Bone marrow (tissue), 2 donors: ENCODE data around the gene DEGS2.
"Not testable (repeated sequence)": the region's sequence is repeated elsewhere in the genome, so short reads cannot be mapped to it uniquely, and the experiment has no call there.

Source experiments
- DNase-seq, 2 donors: peaks; one replicate each; lab custom pipeline; 2025; lab: John Stamatoyannopoulos, UW

The DEGS2 gene

DNA sequence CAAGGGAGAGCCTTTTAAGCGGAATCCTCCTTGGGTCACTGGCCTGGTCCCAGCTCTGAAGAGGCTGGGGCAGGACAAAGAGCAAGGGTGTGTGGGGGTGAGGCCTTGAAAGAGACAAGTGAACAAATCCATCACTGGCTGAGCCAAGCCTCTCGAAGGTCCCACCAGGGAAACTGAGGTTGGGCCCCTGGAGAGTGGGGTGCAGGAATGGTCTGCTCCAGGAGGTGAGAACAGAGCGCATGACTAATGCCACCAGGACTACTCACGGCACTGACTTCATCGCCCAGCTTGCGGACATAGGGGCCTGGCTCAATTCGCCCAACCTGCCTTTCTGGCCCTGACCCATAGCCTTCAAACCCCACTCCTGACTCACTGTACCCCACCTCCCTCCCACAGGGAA lies 19.2 kb upstream of the DEGS2 start:
- no peak for DNase-seq

DNA sequence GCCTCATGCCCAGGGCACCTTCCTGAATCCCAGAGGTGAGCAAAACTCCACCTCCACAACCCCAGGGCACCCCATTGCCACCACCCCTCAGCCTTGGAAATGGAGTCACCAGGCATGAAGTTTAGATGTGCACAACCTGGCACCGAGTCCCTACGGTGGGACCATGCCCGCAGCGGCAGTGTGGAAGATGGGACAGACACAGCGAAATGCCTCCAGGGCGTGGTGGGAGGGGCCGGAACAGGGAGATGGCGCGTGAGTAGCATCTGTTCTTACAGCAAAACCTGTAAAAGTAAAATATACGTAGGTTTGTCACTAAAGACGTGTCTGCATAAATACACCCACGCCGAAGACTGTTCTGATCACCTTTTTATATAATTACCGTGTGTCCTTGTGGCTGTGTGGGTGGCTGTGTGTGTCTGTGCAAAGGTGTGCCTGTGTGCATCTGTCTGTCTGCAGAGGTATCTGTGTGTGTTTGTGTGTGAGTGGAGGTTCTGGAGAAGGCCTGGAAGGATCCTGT lies 17.4 kb upstream of the DEGS2 start:
- DNase-seq, result no peak

DNA sequence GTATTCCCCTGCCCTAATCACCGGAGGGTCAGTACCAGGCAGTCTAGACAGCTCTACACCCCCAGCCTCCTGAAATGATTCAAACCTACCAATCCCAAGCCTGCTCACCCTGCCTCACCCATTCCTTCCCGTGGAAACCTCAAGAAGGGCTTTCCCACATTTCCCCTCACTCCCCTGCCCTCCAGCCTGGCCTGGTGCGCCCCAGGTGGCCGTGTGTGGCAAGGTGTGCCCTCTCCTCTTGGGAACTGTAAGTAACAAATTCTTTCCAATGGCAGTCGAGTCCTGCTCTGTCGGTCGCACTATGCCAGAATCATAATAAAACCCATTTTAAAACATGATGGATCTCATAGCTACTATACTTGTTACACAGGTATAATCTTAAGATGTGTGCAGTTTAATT lies 13.9 kb upstream of the DEGS2 start:
- DNase-seq, result no peak

DNA sequence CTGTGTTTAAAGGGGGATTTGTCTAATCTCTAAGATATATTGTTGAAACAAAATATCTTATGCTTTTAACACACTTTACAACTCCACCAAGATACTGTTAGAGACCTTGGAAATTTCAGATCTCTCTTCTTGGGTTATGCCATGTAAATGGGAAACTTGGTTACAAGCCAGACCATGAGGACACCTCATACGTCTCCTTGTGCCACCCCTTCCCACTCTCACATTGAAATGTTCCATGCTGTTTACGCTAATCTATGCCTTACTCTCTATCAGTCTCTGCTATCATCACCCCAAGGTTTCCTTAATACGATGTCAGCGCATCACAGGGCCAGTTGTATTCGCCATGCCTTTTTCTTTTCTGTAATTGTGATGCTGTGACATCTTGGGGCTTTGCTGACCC lies 13.4 kb upstream of the DEGS2 start:
- DNase-seq, result no peak

DNA sequence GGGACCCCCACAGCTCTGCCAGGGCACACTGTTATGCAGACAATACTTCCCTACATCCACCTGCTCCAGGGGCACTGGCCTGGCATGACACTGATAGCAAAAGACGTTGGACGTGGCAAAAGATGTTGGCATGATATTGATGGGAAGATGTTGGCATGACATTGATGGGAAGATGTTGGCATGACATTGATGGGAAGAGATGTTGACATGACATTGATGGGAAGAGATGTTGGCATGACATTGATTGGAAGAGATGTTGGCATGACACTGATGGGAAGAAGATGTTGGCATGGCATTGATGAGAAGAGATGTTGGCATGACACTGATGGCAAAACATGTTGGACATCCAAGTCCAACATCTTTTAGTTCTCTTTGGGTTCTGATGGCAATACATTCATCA lies 11.4 kb upstream of the DEGS2 start:
- DNase-seq, result no peak

DNA sequence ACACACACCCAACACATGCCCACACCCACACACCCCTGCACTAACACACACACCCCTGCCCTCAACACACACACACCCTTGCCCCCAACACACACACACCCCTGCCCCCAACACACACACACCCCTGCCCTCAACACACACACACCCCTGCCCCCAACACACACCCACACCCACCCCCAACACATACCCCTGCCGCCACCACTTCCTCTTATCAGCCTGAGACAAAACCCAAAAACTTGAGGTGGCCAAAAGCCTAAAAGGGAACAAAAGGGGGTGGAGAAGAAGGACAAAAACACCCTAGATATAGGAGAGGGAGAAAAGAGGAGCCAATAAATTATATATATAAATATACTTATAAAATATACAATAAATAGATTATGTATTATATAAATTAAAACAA lies 9.1 kb upstream of the DEGS2 start:
- DNase-seq, result peak in 1 of 2 donors; percentile 57

DNA sequence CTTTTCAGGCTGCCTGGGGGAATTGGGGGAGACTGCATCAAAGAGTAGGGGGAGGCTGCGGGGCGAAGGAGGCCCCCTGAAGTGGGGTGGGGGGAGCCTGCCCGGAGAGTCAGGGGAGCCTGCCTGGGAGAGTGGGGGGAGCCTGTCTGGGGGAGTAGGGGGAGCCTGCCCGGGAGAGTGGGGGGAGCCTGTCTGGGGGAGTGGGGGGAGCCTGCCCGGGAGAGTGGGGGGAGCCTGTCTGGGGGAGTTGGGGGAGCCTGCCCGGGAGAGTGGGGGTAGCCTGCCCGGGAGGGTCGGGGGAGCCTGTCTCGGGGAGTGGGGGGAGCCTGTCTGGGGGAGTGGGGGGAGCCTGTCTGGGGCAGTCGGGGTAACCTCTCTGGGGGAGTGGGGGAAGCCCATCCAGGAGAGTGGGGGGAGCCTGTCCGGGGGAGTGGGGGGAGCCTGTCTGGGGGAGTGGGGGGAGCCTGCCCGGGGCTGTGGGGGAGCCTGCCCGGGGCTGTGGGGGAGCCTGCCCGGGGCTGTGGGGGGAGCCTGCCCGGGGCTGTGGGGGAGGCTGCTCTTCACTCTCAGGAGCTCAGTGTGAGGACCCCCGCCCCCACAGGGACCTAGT lies 6.5 kb upstream of the DEGS2 start:
- DNase-seq, result no peak

DNA sequence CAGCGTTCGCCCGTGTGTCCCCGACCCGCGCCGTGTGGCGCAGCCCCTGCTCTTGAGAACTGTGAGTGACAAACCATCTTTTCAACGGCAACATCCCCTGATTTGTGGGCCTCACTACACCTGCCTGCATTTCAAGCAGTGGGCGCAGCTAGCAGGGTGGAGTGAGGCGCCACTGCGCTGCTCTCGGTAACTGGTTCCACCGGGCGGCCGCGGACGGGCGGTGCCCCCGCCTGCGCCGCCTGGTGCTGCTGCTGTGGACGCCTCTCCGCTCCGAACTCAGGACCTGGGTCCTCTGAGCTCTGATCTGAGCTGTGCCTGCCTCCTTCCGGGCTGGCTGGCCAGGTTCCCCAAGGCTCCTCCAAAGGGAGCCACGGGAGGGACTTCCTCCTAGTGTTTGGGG lies 5.9 kb upstream of the DEGS2 start:
- no peak for DNase-seq

DNA sequence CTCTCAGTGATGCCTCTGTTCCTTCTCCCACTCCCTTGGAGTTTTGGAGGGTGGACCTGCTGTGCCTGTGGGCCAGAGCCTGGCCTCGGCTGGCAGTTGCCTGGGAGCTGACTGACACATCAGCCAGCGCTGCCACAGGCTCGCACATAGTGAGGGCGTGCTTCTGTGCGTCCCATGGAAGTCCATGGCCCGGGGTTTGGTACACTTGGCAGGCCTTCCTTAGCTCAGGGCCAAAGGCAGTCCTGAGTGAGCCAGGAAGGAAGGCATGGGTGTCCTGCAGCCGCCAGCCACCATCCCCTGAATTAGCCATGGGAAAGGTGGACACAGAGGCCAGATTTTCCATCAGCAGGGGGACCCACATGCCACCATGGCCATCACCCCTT lies 1.1 kb upstream of the DEGS2 start:
- DNase-seq, result no peak

DNA sequence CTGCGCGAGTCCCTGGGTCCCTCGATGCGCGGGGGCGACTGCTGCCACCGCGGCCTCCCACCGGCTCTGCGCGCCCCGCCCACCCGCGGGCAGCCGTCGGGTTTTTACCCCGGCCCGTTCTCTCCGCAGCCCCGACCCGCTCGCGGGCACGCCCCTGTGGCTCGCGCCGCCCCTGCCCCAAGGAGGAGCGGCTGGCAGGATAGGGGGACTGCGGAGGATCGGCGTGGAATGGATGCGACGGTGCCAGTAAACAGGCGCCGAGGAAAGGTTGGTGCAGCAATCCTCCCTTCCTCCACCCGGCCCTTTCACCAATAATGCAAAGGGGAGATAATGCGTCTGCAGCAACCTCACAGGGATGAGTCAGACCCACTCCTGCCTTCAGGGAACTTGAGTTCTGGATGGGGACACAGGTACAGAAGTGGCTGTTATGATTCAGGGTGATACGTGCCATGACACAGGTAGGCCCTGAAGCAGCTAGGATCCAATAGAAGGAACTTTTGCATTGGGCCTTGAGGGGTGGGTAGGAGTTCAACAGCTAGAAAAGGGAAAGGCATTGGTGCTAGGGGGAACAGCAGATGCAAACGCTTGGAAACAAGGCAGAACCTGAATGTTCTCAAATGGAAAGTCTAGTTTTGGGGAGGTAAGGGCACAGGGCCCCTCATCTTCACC lies 554 bp upstream of the DEGS2 start:
- no peak for DNase-seq

DNA sequence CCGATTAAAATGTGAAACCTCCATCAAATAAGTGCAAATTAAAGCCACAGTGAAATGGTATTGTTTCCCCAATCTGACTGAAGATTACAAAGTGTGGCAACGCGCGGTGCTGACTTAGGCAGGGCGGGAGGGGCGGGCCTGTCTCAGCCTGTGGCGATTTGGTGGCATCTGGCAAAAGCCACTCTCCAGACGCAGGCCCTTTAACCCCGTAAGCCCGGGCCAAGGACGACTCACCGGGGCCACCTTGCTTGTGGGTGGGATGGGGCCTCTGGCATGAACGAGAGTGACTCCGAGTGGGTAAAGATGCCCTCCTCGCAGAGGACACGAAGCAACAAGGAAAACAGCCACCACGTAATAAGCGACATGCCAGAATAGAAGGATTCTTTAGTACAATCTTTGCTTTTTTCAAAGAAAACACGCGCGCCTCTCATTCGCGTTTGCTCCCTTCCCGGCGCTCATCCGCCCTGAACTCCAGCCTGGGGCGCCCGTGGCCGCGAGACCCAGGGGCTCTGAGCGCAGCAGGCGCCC lies 815 bp downstream of the DEGS2 start:
- DNase-seq, result no peak

DNA sequence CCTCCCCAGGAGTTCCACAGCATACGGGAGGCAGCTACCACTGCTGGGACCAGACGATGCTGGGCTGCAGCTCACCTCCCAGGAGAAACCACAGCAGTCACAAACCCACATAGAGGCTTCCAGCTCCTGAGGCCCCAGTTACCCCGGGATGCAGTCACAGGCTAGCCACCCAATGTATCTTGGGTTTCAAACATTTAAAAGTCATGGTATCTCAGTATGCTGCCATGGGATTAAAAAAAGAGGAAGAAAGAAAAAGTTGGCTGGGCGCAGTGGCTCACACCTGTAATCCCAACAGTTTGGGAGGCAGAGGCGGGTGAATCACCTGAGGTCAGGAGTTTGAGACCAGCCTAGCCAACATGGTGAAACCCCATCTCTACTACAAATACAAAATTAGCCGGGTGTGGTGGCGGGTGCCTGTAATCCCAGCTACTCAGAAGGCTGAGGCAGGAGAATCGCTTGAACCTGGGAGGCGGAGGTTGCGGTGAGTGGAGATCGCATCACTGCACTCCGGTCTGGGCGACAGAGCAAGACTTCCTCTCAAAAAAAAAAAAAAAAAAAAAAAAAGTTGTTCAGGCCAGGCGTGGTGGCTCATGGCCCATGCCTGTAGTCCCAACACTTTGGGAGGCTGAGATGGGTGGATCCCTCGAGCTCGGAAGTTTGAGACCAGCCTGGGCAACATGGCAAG lies 1.8 kb downstream of the DEGS2 start:
- DNase-seq, result not testable (repeated sequence)

DNA sequence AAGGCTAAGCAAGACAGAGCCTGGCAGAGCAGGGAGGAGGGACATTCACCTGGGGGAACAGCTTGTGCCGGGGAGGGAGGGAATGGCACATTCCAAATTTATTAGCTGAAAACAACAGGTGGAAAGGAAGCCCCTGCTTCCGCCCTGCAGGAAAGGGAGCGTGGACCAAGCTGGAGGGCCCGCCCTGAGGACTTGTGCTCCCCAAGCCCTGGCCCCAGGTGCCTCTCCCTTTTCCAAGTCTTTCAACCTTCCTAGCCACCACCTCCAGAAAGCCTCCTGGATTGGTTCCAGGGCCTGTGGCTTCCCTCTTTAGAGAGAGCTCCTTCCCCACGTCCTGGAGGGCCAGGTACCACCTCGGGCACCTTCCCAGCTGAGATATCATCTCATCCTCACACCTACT lies 2.7 kb downstream of the DEGS2 start:
- DNase-seq, result no peak

DNA sequence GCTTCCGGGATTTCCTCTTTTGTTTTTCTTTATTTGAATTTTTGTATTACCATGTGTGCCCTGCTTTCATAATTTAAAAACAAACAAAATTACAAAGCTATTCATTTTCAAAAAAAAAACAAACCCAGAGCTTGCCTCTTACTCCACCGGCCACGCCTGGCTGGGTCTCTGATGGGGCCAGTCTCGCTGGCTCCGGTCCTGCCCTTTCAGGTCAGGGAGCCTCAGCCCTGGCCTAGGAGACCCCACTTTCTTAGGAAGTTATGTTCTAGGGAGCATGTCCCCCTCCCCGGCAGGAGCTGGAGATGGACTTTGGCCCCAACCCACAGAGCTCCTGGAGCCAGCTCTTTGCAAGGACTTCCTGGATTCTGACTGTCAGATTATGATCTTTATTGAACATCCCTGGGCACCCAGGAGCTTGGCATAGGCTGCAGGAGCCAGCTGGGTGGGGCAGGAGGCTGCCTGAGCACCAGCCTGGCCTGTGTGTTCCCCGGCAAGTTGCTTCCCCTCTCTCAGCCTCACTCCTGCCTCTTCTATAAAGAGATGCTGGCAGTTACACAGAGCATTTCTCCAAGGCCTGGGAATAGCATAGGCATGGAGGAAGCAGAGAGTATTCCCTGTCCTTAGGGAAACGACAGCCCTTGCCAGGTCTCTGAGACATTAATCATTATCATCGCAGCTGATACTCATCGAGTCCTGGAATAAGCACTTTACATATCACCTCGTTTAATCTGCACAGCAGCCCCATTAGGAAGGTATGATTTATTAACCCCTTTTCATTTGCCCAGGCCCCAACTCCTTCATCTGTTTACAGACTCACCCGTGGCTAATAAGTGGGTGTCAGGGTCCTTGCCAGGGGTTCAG lies 3.5 kb downstream of the DEGS2 start:
- no peak for DNase-seq

DNA sequence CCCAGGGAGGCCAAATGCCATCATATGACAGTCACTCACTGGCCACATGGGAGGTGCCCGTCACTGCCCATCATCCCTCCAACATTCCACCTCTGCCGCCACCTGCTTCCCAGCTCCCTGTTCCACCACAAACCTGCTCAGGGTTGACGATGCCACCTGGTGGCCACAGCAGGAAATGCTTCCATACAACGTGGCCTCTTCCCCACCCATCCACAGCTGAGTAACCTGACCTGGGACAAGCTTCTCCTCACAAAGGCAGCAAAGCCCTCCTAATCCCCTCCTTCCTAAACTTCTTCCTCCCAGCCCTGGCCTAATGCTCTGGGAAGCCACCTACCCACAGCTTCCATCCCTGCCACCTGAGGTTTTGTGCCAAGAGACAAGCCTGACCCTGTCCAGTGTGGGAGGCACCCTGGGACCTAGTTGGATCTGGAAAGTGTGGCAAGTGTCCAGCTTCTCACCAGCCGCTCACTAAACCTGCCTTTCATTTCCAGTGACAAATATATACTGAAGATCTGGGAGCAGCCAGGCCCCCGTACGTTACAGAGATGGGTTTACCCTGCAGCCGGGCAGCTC lies 4.3 kb downstream of the DEGS2 start:
- no peak for DNase-seq

DNA sequence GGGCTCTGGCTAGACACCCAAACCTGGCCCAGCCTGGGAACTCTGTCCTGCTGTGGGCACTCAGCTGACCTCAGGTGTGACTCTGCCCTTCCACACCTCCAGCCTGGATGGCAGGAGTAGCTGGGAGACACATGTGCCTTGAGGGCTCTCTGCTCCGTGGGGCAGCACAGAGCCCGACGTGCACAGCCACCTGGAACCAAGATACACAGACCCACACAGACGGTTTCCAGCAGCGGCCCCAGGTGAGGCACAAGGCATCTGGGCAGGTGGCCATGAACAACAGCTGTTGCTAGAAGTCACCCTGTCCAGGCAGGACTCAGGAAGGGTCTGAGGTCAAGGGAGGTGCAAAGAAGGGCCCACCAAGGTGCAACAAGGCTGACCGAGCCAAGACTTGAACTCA lies 5.9 kb downstream of the DEGS2 start:
- DNase-seq, result no peak

DNA sequence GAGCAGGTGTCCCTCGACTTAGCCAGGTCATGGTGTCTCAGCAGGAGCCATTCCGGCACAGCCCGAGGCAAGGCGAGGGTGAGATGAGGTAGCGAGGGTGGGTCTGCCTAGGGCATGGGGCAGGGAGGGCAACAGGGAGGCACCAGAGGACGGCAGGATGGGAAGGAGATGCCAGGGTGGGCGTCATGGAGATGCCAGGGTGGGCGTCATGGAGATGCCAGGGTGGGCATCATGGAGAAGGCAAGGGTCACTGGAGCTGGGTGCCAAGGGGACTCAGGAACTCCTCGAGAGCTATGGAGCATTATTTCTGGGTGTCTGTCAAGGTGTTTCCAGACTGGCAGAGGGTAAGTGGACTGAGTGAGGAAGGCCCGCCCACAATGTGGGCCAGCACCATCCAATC lies 7.4 kb downstream of the DEGS2 start:
- no peak for DNase-seq

DNA sequence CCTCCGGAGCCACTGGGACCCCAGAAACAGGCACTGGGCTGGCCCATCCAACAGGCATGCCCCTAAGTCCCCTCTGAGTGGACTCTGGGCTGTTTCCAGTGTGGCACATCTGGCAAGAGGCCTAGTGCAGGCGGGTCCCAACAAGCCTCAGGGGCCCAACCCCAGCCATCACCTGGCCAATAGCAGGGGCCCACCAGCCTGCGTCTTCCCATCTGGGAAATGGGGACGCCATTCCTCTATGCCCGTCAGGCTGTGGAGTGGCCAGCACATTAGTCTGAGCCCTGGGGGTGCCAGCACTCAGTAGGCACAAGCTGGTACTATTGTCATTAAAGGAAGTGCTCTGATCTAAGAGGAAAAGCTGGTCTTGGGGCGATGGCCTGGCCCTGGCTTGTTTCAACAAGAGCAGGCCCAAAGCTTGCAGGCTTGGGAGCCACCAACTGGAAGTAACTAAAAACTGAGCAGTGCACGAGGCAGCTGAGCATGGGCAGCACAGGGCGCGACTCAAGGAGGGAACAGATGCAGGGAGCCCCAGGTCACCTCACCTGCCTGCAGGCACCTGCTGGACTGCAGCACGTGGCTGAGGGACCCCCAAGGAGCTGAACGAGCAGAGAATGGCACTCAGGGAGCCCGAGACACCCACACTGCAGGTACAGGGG lies 8.4 kb downstream of the DEGS2 start:
- DNase-seq, result no peak

DNA sequence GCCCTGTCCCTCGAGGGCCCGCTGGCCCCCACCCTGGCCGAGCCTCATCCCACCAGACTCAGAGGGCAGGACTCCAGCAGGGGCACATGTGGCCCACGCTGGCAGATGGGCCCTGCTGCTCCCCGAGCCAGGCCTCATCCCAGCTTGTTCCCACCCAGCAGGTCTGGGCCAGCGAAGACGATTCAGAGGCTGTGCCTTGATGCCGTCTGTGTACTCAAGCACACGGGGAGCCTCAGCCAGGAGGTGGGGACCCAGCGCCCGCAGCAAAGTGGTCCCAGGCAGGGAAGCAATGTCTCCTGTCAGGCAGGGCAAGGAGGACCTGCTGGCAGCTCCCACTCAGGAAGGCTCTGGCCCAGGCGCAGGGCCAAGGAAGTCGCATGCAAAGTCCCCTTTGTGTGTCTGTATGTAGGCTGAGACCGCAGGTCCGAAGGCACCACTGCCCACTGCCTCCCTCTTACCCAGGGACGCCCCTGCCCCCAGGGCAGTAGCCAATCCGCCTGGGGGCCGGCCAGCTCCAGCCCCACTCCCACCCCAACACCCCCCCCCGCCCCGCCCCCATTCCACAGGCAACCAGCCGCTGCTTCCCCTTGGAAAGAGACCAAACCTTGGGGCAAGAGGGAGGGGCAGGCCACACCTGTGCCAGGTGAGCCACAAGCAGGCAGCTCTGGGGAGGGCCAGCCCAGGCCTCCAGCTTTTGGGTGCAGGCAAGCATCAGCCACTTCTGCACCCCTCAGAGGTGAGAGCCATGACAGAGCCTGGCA lies 9.4 kb downstream of the DEGS2 start:
- no peak for DNase-seq
